Measurements from ENCODE around the gene RPTOR.

The RPTOR gene

GRCh38 chr17:80586846-80587228 lies 42.2 kb downstream of the RPTOR start:
- H3K4me3 ChIP-seq (ENCODE audit: low read depth, low read length, poor library complexity, severe bottlenecking) = no peak overlapping the region
- peak overlapping the region; percentile 28 for H3K27ac ChIP-seq (ENCODE audit: low read depth, low read length, poor library complexity, severe bottlenecking)
- H3F3A ChIP-seq (ENCODE audit: insufficient read depth, low read length) = no peaks in the 10 kb centered on the region
- no peak overlapping the region for H2AFZ ChIP-seq (ENCODE audit: low read length)
- no peaks in the 10 kb centered on the region for H3K9me3 ChIP-seq (ENCODE audit: low read length)
- H3K4me2 ChIP-seq (ENCODE audit: low read length) = no peak overlapping the region
- H3K9me2 ChIP-seq (ENCODE audit: low read depth, low read length) = no peaks in the 10 kb centered on the region
- 0 out of 2 replicates have a peak, but pooled peaks cover 5% of the 10 kb centered on the region for H3K36me3 ChIP-seq (ENCODE audit: insufficient read depth, low read length)
- peaks cover 31% of the 10 kb centered on the region for H3K4me1 ChIP-seq (ENCODE audit: insufficient read depth, low read length, severe bottlenecking)
- H4K20me1 ChIP-seq (ENCODE audit: insufficient read depth, low read length) = no peaks in the 10 kb centered on the region
- no peak overlapping the region for H3K9ac ChIP-seq (ENCODE audit: low read length)
- H3K79me2 ChIP-seq (ENCODE audit: insufficient read depth, low read length) = peaks cover 42% of the 10 kb centered on the region
- no peaks in the 10 kb centered on the region for H3K27me3 ChIP-seq (ENCODE audit: insufficient read depth, low read length)
- TF ChIP-seq EZH2 (IDR thresholded peaks at IDR 0.05; ENCODE audit: borderline replicate concordance, low read length) = no peak
- TF ChIP-seq CTCF (IDR thresholded peaks at IDR 0.05; ENCODE audit: low read length) = no peak

GRCh38 chr17:80588702-80589383 lies 44.2 kb downstream of the RPTOR start:
- H3K4me1 ChIP-seq (ENCODE audit: insufficient read depth, low read length, severe bottlenecking) = peaks cover 51% of the 10 kb centered on the region
- no peak overlapping the region for H2AFZ ChIP-seq (ENCODE audit: low read length)
- no peaks in the 10 kb centered on the region for H3K9me2 ChIP-seq (ENCODE audit: low read depth, low read length)
- H3K4me2 ChIP-seq (ENCODE audit: low read length) = no peak overlapping the region
- no peaks in the 10 kb centered on the region for H4K20me1 ChIP-seq (ENCODE audit: insufficient read depth, low read length)
- H3K9me3 ChIP-seq (ENCODE audit: low read length) = no peaks in the 10 kb centered on the region
- TF ChIP-seq EZH2 (IDR thresholded peaks at IDR 0.05; ENCODE audit: borderline replicate concordance, low read length) (no peak), CTCF (IDR thresholded peaks at IDR 0.05; ENCODE audit: low read length) (no peak)
- H3F3A ChIP-seq (ENCODE audit: insufficient read depth, low read length) = no peaks in the 10 kb centered on the region
- no peak overlapping the region for H3K27ac ChIP-seq (ENCODE audit: low read depth, low read length, poor library complexity, severe bottlenecking)
- no peaks in the 10 kb centered on the region for H3K27me3 ChIP-seq (ENCODE audit: insufficient read depth, low read length)
- H3K36me3 ChIP-seq (ENCODE audit: insufficient read depth, low read length) = no peaks in the 10 kb centered on the region
- no peak overlapping the region for H3K9ac ChIP-seq (ENCODE audit: low read length)
- no peak overlapping the region for H3K4me3 ChIP-seq (ENCODE audit: low read depth, low read length, poor library complexity, severe bottlenecking)
- H3K79me2 ChIP-seq (ENCODE audit: insufficient read depth, low read length) = peaks cover 56% of the 10 kb centered on the region

GRCh38 chr17:80591788-80592187 lies 47.1 kb downstream of the RPTOR start:
- Histone ChIP-seq H3F3A (ENCODE audit: insufficient read depth, low read length) (no peaks in the 10 kb centered on the region), H3K9ac (ENCODE audit: low read length) (peak overlapping the region; percentile 14; the same call in 1 of the 2 replicates), H3K27ac (ENCODE audit: low read depth, low read length, poor library complexity, severe bottlenecking) (peak overlapping the region; percentile 83), H3K9me3 (ENCODE audit: low read length) (no peaks in the 10 kb centered on the region), H3K4me2 (ENCODE audit: low read length) (peak overlapping the region; percentile 50), H3K36me3 (ENCODE audit: insufficient read depth, low read length) (no peaks in the 10 kb centered on the region), H3K9me2 (ENCODE audit: low read depth, low read length) (no peaks in the 10 kb centered on the region), H3K79me2 (ENCODE audit: insufficient read depth, low read length) (peaks cover 69% of the 10 kb centered on the region), H3K4me3 (ENCODE audit: low read depth, low read length, poor library complexity, severe bottlenecking) (no peak overlapping the region), H3K27me3 (ENCODE audit: insufficient read depth, low read length) (no peaks in the 10 kb centered on the region), H2AFZ (ENCODE audit: low read length) (no peak overlapping the region), H4K20me1 (ENCODE audit: insufficient read depth, low read length) (no peaks in the 10 kb centered on the region), H3K4me1 (ENCODE audit: insufficient read depth, low read length, severe bottlenecking) (peaks cover 68% of the 10 kb centered on the region)
- TF ChIP-seq EZH2 (IDR thresholded peaks at IDR 0.05; ENCODE audit: borderline replicate concordance, low read length) = no peak

GRCh38 chr17:80592243-80592642 lies 47.6 kb downstream of the RPTOR start:
- Histone ChIP-seq H4K20me1 (ENCODE audit: insufficient read depth, low read length) (no peaks in the 10 kb centered on the region), H3F3A (ENCODE audit: insufficient read depth, low read length) (no peaks in the 10 kb centered on the region), H3K36me3 (ENCODE audit: insufficient read depth, low read length) (no peaks in the 10 kb centered on the region), H3K9me2 (ENCODE audit: low read depth, low read length) (no peaks in the 10 kb centered on the region), H3K4me1 (ENCODE audit: insufficient read depth, low read length, severe bottlenecking) (peaks cover 72% of the 10 kb centered on the region), H3K27ac (ENCODE audit: low read depth, low read length, poor library complexity, severe bottlenecking) (peak overlapping the region; percentile 83), H3K4me2 (ENCODE audit: low read length) (peak overlapping the region; percentile 50), H2AFZ (ENCODE audit: low read length) (no peak overlapping the region), H3K79me2 (ENCODE audit: insufficient read depth, low read length) (peaks cover 74% of the 10 kb centered on the region), H3K9me3 (ENCODE audit: low read length) (no peaks in the 10 kb centered on the region), H3K27me3 (ENCODE audit: insufficient read depth, low read length) (no peaks in the 10 kb centered on the region), H3K9ac (ENCODE audit: low read length) (peak overlapping the region; percentile 14; the same call in 1 of the 2 replicates), H3K4me3 (ENCODE audit: low read depth, low read length, poor library complexity, severe bottlenecking) (no peak overlapping the region)
- TF ChIP-seq EZH2 (IDR thresholded peaks at IDR 0.05; ENCODE audit: borderline replicate concordance, low read length) = no peak
- no peak for TF ChIP-seq CTCF (IDR thresholded peaks at IDR 0.05; ENCODE audit: low read length)

Measured in OCI-LY1 (cell line).